WTC11 (cell line): ENCODE results near the gene ACOT2.
"Not testable (repeated sequence)": the region's sequence is repeated elsewhere in the genome, so short reads cannot be mapped to it uniquely, and the experiment has no call there.

ENCODE experiments used
- ATF2 ChIP-seq: sonication (generic); formaldehyde crosslinking; IDR thresholded peaks from 2 replicates; pipeline ENCODE4 v1.8.1; 2022; ENCODE audit warnings: low read depth, missing genetic modification reagents, borderline replicate concordance
- CREB1 ChIP-seq: sonication (generic); formaldehyde crosslinking; IDR thresholded peaks from 2 replicates; pipeline ENCODE4 v1.8.0; 2023; ENCODE audit warnings: mild to moderate bottlenecking, missing genetic modification reagents
- CTCF ChIP-seq: fragments of 200-600 bp; IDR thresholded peaks from 2 replicates; pipeline ENCODE4 v1.8.0; 2022; ENCODE audit warnings: antibody characterized with exemption
- E2F1 ChIP-seq: sonication (generic); formaldehyde crosslinking; IDR thresholded peaks from 2 replicates; pipeline ENCODE4 v1.8.0; 2022; ENCODE audit warnings: mild to moderate bottlenecking, missing genetic modification reagents
- GABPB1 ChIP-seq: sonication (generic); formaldehyde crosslinking; IDR thresholded peaks from 2 replicates; pipeline ENCODE4 v1.8.1; 2023; ENCODE audit warnings: mild to moderate bottlenecking, missing genetic modification reagents
- MAX ChIP-seq: sonication (generic); formaldehyde crosslinking; IDR thresholded peaks from 2 replicates; pipeline ENCODE4 v1.8.0; 2022; ENCODE audit warnings: mild to moderate bottlenecking, missing genetic modification reagents
- MXD4 ChIP-seq: fragments of 250-450 bp; sonication (Bioruptor Pico); IDR thresholded peaks from 2 replicates; pipeline ENCODE4 v1.8.0; 2021; ENCODE audit warnings: mild to moderate bottlenecking, moderate library complexity, borderline replicate concordance
- MYBL2 ChIP-seq: sonication (generic); formaldehyde crosslinking; IDR thresholded peaks from 2 replicates; pipeline ENCODE4 v1.8.1; 2023; ENCODE audit warnings: mild to moderate bottlenecking, moderate library complexity, missing genetic modification reagents
- NFYB ChIP-seq: sonication (generic); formaldehyde crosslinking; conservative IDR thresholded peaks from 2 replicates; pipeline ENCODE4 v1.8.0; 2022; ENCODE audit warnings: low read depth, missing genetic modification reagents
- SP1 ChIP-seq: sonication (generic); formaldehyde crosslinking; conservative IDR thresholded peaks from 2 replicates; pipeline ENCODE4 v1.8.1; 2022; ENCODE audit warnings: missing genetic modification reagents
- USF1 ChIP-seq: sonication (generic); formaldehyde crosslinking; IDR thresholded peaks from 2 replicates; pipeline ENCODE4 v1.8.0; 2022; ENCODE audit warnings: mild to moderate bottlenecking, missing genetic modification reagents
- ZBTB43 ChIP-seq: sonication (generic); formaldehyde crosslinking; IDR thresholded peaks from 2 replicates; pipeline ENCODE4 v1.8.1; 2023; ENCODE audit warnings: mild to moderate bottlenecking, missing genetic modification reagents

- TF ChIP-seq MAX; E2F1 (CRISPR knock-in tag); USF1 (CRISPR knock-in tag); NFYB (CRISPR knock-in tag); CREB1 (CRISPR knock-in tag); CTCF; ATF2 (CRISPR knock-in tag); MXD4; MYBL2 (CRISPR knock-in tag); GABPB1; ZBTB43 (CRISPR knock-in tag); SP1 (CRISPR knock-in tag): not testable (repeated sequence)
Measured at GRCh38 chr14:73537244-73538045, 31.6 kb upstream of the ACOT2 start.
